GM21367 (cell line): ENCODE results near the gene SORCS1.

Source experiments
- ATAC-seq: cut with Tn5 transposase; IDR thresholded peaks from one replicate; pipeline ENCODE4 v1.9.1; 2021; ENCODE audit not compliant: unreplicated experiment

The SORCS1 gene

GRCh38 chr10:106908225-106908624, 256.3 kb downstream of the SORCS1 start:
- ATAC-seq, result no peak

- ATAC-seq, result no peak
These were observed 260.3 kb downstream of the SORCS1 start for GRCh38 chr10:106904209-106904608.

- no peak for ATAC-seq
These were observed 261.3 kb downstream of the SORCS1 start for GRCh38 chr10:106903180-106903579.

GRCh38 chr10:106900016-106900652, 264.4 kb downstream of the SORCS1 start:
- peak; percentile 57 for ATAC-seq

- ATAC-seq, result no peak
These were observed 266.1 kb downstream of the SORCS1 start for GRCh38 chr10:106898446-106898845.

GRCh38 chr10:106897719-106898118, 266.8 kb downstream of the SORCS1 start:
- ATAC-seq, result no peak

GRCh38 chr10:106894692-106895091, 269.8 kb downstream of the SORCS1 start:
- ATAC-seq, result no peak

GRCh38 chr10:106877574-106877973, 286.9 kb downstream of the SORCS1 start:
- ATAC-seq, result no peak

- ATAC-seq, result no peak
These were observed 290.0 kb downstream of the SORCS1 start for GRCh38 chr10:106874604-106874889.

- no peak for ATAC-seq
These were observed 290.5 kb downstream of the SORCS1 start for GRCh38 chr10:106873770-106874603.

- ATAC-seq, result no peak
These were observed 292.3 kb downstream of the SORCS1 start for GRCh38 chr10:106872176-106872575.

- peak; percentile 68 for ATAC-seq
These were observed 298.2 kb downstream of the SORCS1 start for GRCh38 chr10:106866244-106866845.

- no peak for ATAC-seq
These were observed 300.5 kb downstream of the SORCS1 start for GRCh38 chr10:106864031-106864430.

- ATAC-seq, result no peak
These were observed 301.0 kb downstream of the SORCS1 start for GRCh38 chr10:106863549-106863948.

GRCh38 chr10:106859892-106860652, 304.4 kb downstream of the SORCS1 start:
- ATAC-seq, result no peak

- ATAC-seq, result no peak
These were observed 306.8 kb downstream of the SORCS1 start for GRCh38 chr10:106857728-106858127.

GRCh38 chr10:106857213-106857612, 307.3 kb downstream of the SORCS1 start:
- no peak for ATAC-seq

- peak; percentile 96 for ATAC-seq
These were observed 327.4 kb downstream of the SORCS1 start for GRCh38 chr10:106836933-106837663.

GRCh38 chr10:106832846-106833245, 331.7 kb downstream of the SORCS1 start:
- ATAC-seq, result no peak

- ATAC-seq, result no peak
These were observed 334.0 kb downstream of the SORCS1 start for GRCh38 chr10:106830471-106830870.

GRCh38 chr10:106830006-106830405, 334.5 kb downstream of the SORCS1 start:
- ATAC-seq, result no peak
